ENCODE results near the gene HMGCR.

DNA sequence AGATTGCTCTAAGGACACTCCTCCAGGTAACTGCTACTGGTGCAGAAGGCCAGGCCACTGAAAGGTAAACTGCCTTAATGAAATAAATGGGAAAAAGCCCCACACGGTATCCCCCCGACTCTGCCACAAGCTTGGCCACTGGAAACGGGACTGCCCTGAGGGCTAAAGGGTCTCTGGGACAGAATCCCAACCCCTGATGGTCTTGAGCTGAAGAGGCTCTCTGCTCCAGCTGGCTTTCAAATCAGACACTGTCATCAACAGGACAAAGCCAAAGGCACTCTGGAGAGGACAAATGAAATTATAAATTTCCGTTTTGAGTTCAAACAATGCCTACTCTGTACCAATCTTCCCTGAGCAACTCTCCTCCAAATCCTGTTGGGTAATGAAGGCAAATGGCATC, 33.6 kb upstream of the HMGCR start:
- TF ChIP-seq, protein P1, sequence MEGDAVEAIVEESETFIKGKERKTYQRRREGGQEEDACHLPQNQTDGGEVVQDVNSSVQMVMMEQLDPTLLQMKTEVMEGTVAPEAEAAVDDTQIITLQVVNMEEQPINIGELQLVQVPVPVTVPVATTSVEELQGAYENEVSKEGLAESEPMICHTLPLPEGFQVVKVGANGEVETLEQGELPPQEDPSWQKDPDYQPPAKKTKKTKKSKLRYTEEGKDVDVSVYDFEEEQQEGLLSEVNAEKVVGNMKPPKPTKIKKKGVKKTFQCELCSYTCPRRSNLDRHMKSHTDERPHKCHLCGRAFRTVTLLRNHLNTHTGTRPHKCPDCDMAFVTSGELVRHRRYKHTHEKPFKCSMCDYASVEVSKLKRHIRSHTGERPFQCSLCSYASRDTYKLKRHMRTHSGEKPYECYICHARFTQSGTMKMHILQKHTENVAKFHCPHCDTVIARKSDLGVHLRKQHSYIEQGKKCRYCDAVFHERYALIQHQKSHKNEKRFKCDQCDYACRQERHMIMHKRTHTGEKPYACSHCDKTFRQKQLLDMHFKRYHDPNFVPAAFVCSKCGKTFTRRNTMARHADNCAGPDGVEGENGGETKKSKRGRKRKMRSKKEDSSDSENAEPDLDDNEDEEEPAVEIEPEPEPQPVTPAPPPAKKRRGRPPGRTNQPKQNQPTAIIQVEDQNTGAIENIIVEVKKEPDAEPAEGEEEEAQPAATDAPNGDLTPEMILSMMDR (conservative IDR thresholded peaks at IDR 0.05 in 1 of 2, IDR thresholded peaks at IDR 0.05 in 1 of 2; ENCODE audit: extremely low read depth in 1 of 2, insufficient read depth in 1 of 2, low read depth in 1 of 2, low read length in 2 of 2), result no peak
- TF ChIP-seq EZH2 (IDR thresholded peaks at IDR 0.05; ENCODE audit: borderline replicate concordance, low read length), result no peak

All from mammary epithelial cell (primary cell).